ENCODE results near the gene GMIP.
"Not testable (repeated sequence)": the region's sequence is repeated elsewhere in the genome, so short reads cannot be mapped to it uniquely, and the experiment has no call there.

The GMIP gene

GRCh38 chr19:19643158-19644053 lies at the start of gene GMIP:
Gene GMIP (minus strand): TSS chr19:19643657. CDS start chr19:19643529, 128 bp downstream.
- DNase-seq: peak; percentile 31 to 60

GRCh38 chr19:19691683-19692082 lies 48.2 kb upstream of the GMIP start:
- DNase-seq: no peak

- not testable (repeated sequence) for DNase-seq
These were observed 45.6 kb upstream of the GMIP start for GRCh38 chr19:19689023-19689422.

GRCh38 chr19:19687090-19687489 lies 43.6 kb upstream of the GMIP start:
- no peak for DNase-seq

- DNase-seq: no peak
These were observed 43.1 kb upstream of the GMIP start for GRCh38 chr19:19686580-19686979.

GRCh38 chr19:19686119-19686518 lies 42.7 kb upstream of the GMIP start:
- DNase-seq: not testable (repeated sequence)

- no peak for DNase-seq
These were observed 36.0 kb upstream of the GMIP start for GRCh38 chr19:19679176-19680073.

GRCh38 chr19:19677579-19677978 lies 34.1 kb upstream of the GMIP start:
- no peak for DNase-seq

- DNase-seq: no peak
These were observed 30.9 kb upstream of the GMIP start for GRCh38 chr19:19674315-19674714.

- no peak for DNase-seq
These were observed 29.4 kb upstream of the GMIP start for GRCh38 chr19:19672816-19673215.

- no peak for DNase-seq
These were observed 26.7 kb upstream of the GMIP start for GRCh38 chr19:19670070-19670551.

GRCh38 chr19:19668230-19669012 lies 25.0 kb upstream of the GMIP start, which contains the start of gene ZNF101:
Gene ZNF101 (plus strand): TSS chr19:19668839. CDS start chr19:19668964, 125 bp downstream.
- peak; percentile 86 to 95 for DNase-seq

- not testable (repeated sequence) for DNase-seq
These were observed 22.0 kb upstream of the GMIP start for GRCh38 chr19:19665420-19665948.

GRCh38 chr19:19663256-19664120 lies 20.0 kb upstream of the GMIP start, which contains the start of gene ATP13A1:
Gene ATP13A1 (minus strand): TSS chr19:19663676. CDS start chr19:19663666, 10 bp downstream.
- peak; percentile 94 to 99 for DNase-seq

- DNase-seq: no peak
These were observed 19.4 kb upstream of the GMIP start for GRCh38 chr19:19662871-19663255.

GRCh38 chr19:19662344-19662743 lies 18.9 kb upstream of the GMIP start:
- no peak for DNase-seq

GRCh38 chr19:19661675-19662251 lies 18.3 kb upstream of the GMIP start:
- DNase-seq: no peak

GRCh38 chr19:19661141-19661674 lies 17.8 kb upstream of the GMIP start:
- no peak for DNase-seq

GRCh38 chr19:19659646-19660245 lies 16.3 kb upstream of the GMIP start:
- DNase-seq: no peak

- DNase-seq: peak; percentile 63 to 89
These were observed 13.9 kb upstream of the GMIP start for GRCh38 chr19:19657397-19657783.

Data from NCI-H446 (cell line).